IPS-11a (cell line): ENCODE measurements around the gene CCZ1B.
"Not testable (repeated sequence)": the region's sequence is repeated elsewhere in the genome, so short reads cannot be mapped to it uniquely, and the experiment has no call there.

ENCODE experiments used
- H3K4me3 ChIP-seq: one replicate; pipeline ENCODE4 v1.5.1; 2013; ENCODE audit warnings: low read depth, low read length, control low read depth

Gene CCZ1B

DNA sequence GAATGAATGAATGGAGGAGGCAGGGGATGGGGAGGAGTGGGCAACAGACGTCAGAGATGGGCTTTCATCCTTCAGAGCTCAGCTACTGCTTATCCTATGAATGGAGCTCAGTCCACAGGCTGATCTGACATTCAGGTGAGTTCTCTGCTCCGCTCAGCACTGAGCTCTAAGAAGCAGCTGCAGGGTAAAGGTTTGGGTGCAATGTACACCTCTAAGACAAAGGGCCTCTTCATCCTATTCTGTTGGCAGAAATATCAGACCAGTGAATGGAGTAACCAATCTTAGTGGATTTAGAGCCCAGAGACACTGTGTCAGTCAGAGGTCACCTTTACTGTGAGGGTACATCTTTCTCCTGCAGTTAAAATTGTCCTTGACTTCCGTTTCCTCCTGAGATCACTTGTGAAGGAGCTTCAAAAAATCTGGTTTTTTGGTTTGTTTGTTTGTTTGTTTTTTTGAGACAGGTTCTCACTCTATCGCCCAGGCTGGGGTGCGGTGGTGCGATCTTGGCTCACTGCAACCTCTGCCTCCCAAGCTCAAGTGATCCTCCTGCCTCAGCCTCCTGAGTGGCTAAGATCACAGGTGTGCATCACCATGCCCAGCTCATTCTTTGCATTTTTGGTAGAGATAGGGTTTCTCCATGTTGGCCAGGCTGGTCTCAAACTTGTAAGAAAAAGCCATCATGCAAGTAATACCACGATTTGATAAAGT lies 5.1 kb upstream of the CCZ1B start:
- no peak overlapping the region for H3K4me3 ChIP-seq

DNA sequence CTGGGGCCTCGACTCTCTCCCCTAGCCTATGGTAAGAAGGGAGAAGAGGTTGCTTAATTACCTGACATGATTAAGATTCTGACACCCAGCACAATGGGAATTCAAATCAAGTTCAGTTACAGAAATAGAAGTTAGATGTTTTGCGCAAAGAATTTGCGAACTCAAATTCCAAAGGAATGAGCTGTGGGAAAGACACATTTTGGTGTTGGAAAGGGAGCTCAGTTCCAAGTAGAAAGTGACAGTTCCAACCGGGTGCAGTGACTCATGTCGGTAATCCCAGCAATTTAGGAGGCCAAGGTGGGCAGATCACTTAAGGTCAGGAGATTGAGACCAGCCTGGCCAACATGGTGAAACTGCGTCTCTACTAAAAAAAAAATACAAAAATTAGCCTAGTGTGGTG lies 4.0 kb upstream of the CCZ1B start:
- not testable (repeated sequence) for H3K4me3 ChIP-seq

DNA sequence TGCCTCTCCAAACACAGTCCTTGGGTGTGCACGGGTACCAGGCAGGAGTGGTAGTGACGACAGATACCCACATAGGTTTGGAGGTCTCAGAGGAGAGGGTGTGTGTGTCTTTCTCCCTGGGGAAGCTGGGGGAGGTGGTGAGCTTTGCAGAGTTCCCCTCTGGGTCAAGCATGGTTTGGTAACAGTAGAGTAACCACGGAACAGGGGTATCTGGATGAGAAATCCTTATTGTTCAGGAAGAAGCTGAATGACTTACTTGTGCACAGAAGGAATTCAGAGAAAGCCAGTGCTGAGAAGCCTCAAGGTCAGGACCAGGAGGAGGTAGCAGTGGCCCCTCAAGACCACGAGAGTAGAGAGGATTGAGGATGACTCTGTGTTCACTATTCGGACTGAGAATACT lies 3.5 kb upstream of the CCZ1B start:
- not testable (repeated sequence) for H3K4me3 ChIP-seq

DNA sequence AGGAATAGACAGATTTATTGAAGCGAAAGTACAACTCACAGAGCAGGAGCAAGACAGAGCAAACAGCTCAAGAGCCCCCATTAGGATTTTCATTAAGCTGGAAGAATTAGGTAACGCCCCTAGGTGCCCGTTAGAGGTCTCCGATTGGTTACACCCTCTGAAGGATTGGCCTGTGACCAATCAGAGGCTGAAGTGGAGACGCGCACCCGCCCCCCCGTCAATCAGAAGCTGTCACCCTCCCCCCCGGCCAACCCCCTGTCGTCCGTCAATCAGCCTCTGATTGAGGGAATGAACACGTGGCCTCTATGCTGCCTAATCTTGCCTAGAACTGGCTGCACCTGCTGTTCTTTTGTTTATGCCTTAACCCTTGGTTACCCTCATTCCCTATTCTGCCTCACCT lies 1.1 kb upstream of the CCZ1B start:
- not testable (repeated sequence) for H3K4me3 ChIP-seq

DNA sequence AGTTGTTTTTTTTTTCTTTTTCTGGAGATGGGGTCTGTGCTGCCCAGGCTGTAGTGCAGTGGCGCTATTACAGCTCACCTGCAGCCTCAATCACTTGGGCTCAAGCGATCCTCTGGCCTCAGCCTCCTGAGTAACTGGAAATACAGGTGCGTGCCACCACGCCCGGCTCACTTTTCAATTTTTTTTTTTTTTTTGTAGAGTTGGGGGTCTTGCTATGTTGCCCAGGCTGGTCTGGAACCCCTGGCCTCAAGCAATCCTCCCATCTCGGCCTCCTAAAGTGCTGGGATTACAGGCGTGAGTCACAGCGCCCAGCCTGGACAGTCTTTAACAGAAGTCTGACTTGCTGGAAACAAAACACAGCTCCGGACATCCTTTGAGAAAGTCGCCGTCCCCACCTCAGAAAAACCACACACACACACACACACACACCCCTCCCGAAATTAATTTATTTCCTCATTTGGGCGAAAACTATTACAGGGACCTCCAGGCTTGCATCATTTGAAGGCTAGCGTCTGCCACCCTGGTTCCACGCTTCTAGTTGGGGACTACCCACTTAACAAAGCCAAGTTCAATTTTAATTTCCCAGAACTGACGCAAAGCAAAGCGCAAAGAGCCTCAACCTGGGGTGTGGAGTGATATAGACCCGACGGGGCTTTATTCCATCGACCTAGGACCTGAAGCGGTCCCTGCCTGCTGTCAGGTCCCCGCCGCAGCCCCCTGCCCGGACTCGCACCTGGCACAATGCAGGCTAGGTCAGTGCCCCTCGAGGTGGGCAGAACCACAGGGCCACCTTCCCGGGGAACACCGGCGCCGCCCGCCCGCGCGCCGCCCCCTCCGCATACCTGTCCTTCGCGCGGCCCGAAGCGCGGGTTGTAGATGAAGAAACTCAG lies 594 bp downstream of the CCZ1B start:
- H3K4me3 ChIP-seq = not testable (repeated sequence)

DNA sequence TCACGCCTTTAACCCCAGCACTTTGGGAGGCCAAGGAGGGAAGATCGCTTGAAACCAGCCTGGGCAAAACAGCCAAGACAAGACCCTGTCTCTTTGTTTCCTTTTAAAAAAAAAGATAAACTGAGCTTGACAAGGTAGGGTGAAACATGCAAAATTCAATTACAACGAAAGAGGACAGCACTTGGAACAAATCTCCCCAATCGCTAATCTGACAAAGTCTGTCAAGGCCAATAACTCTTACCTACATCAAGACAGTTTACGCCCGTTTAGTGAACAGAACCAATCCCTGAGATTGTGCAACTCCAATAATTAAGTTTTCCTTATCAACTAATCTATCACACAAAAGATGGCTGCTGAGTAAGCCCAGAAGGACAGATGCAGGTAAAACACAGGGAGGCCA lies 4.5 kb downstream of the CCZ1B start:
- not testable (repeated sequence) for H3K4me3 ChIP-seq

DNA sequence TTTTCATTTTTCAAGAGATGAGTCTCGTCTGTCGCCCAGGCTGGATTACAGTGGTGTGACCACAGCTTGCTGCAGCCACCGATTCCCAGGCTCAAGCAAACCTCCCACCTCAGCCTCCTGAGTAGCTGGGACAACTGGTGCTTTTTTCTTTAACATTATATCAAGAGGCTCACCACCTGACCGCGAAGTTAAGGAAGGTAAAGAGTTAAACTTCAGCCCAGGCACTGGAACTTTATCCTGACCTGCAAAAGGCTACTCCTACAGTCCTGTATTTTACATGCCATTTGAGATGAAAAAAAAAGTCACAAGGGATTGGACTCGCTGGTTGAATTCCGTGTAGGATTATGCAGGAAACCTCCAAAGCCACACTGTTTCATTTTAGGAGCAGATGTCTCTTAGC lies 10.6 kb downstream of the CCZ1B start:
- H3K4me3 ChIP-seq = not testable (repeated sequence)

DNA sequence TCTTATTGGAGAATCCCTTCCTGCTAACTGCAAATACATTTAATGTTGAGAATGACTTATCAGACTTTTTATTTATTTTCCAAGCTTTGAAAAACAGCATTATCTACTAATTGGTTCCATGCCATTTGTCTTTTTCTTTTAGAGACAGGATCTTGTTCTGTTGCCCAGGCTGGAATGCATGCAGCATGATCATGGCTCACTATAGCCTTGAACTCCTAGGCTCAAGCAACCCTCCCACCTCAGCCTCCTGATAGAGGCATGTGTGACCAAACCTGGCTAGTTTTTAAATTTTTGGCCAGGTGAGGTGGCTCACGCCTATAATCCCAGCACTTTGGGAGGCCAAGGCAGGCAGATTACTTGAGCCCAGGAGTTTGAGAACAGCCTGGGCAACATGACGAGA lies 13.1 kb downstream of the CCZ1B start:
- not testable (repeated sequence) for H3K4me3 ChIP-seq

DNA sequence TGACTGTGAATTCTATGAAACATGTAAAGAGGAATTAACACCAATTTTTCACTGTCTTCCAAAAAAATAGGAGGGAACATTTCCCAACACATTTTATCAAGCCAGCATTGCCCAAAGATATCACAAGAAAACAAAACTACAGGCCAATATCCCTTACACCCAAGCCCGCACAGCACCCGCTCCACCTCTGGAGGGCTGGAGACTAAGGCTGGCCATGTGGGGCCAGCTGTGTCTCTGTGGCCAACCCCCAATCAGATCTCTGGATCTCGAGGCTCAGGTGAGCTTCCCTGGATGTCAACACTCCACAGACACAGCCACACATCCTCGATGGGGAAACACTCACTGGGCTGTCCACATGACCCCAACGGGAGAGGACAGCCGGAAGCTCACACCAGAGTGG lies 18.1 kb downstream of the CCZ1B start:
- H3K4me3 ChIP-seq = not testable (repeated sequence)

DNA sequence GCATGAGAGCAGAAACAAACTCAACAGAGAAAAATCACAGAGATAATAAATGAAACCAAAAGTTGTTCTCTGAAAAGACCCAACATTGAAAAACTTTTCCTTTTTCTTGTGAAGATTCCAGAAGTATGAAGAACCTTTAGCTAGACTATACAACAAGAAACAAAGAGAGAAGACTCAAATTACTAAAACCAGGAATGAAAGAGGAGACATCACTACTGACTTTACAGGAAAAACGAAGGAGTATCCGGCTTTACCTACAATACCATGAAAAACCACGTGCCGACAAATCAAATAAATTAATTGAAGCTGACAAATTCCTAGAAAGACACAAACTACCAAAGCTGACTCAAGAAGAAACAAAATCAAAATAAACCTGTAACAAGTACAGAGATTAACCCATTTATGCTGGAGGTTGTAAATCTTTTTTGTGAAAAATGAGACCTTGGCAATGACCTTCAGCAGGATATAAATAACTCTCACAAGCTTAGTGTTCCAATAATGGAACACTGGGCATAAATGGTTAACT lies 18.6 kb downstream of the CCZ1B start:
- not testable (repeated sequence) for H3K4me3 ChIP-seq

DNA sequence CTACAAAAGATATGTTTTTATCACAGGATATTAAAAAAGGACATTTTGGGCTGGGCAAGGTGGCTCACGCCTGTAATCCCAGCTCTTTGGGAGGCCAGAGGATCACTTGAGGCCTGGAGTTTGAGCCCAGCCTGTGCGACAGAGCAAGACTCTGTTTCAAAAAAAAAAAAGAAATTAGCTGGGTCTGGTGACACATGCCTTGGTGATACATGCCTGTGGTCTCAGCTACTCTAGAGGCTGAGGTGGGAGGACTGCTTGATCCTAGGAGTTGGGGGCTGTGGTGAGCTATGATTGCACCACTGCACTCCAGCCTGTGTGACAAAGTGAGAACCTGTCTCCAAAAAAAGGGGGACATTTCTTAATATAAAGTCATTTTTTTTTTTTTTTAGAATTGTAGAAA lies 25.7 kb downstream of the CCZ1B start:
- H3K4me3 ChIP-seq = not testable (repeated sequence)

DNA sequence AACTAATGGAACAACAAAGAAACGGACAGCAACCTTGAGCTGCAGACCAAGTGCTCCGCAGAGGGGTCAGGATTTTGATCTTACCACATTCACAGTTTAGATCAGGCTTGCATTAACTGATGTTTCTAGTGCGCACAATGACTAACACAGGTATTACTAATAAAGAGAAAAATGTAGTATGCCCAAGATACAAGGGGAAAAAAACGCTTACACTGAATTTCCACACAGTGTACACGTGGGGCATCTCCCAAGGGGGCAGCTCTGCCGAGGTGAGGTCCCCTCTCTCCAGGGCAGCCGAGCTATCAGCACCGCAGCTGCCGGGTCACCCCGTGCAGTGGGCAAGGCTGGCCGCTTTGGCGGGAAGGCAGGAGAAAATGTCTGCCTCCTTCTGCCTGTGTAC lies 26.2 kb downstream of the CCZ1B start:
- not testable (repeated sequence) for H3K4me3 ChIP-seq

DNA sequence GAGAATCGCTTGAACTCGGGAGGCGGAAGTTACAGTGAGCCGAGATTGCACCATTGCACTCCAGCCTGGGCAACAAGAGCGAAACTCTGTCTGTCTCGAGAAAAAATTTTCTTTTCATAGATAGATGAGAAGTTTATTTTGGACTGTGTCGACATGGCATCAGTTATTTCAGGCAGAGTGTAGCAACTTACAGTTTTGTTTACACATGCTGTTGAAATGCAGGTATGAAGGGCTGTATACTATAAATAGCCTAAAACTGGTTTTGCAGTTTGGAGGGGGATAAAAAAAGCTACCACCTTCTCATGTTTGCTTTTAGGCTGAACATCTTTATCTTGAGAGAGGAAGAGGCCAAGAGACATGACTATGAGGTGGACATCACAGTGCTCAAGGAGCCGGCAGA lies 28.0 kb downstream of the CCZ1B start:
- H3K4me3 ChIP-seq = not testable (repeated sequence)

DNA sequence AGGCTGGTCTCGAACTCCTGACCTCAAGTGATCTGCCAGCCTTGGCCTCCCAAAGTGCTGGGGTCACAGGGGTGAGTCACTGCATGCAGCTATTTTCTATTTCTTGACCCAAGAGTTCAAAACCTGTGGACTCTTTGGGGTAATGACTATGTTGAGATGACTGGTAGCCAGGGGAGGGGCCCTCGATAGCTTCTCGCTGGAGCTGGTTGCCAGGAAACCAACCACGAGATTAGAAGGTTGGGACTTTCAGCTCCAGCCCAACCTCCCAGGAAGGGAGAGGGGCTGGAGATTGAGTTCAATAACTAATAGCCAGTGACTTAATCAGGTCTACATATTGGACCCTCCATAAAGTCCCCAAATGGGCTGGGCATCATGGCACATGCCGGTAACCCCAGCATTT lies 28.9 kb downstream of the CCZ1B start:
- not testable (repeated sequence) for H3K4me3 ChIP-seq

DNA sequence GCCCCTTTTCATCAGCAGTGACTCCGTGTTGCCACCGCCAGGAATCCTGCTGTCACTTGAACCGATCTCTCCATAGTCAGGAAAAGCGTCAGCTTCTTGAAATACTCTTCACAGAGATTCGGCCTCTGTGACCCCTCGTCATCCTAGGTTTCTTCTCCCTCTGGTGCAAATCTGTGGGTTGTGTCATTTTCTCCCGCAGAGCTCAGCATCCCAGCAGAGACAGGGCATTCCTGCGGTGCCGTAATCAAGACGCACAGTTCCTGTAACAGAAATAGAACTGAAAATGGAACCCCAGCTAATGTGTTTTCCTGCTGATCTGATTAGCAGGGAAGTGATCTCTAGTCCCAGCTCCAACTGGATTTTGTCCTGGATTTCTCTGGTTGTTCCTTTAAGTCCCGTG lies 31.8 kb downstream of the CCZ1B start:
- not testable (repeated sequence) for H3K4me3 ChIP-seq

DNA sequence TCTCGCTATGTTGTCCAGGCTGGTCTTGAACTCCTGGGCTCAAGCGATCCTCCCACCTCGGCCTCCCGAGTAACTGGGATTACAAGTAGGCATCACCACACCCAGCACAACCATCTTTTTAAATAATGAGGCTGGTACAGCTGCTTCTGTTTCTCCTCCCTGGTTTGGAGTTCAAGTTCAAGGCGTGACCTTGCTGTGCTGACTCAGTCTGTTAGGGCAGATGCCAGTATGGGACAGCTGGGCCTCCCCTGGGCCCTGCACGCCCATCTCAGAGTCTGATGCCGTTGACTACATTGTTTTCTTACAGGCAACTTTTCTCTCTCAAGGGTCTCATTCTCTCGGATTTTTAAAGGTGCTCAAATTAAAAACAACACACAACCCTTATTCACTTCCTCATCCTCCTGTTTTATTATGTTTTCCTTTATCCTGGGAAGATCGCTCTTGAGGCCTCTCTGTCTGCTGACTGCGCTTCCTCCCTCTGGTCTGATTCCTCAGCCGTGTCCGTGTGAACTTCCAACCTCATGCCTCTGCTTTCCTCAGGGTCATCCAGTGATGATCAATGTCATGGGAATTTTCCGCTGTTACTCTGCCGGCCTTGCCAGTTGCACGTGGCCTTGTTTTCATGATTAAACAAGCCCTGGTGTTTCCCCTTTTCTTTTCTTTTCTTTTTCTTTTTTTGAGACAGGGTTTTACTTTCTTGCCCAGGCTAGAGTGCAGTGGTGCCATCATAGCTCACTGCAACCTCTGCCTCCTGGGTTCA lies 33.8 kb downstream of the CCZ1B start:
- not testable (repeated sequence) for H3K4me3 ChIP-seq

DNA sequence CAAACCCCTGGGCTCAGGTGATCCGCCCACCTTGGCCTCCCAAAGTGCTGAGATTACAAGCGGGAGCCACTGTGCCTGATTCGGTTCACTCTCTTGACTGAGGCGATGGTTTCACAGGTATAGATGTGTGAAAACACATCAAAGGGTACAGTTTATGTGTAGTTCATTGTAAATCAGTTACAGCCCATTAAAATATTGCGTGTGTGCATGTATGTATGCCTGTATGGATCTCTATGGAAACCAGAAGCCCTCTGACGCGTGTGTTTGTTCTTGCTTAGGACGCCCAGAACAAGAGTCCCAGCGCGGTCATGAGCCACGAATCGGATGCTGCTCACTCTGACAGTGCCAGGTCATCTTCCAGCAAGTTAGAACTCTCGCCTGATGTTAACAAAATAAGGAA lies 36.7 kb downstream of the CCZ1B start:
- H3K4me3 ChIP-seq = not testable (repeated sequence)

DNA sequence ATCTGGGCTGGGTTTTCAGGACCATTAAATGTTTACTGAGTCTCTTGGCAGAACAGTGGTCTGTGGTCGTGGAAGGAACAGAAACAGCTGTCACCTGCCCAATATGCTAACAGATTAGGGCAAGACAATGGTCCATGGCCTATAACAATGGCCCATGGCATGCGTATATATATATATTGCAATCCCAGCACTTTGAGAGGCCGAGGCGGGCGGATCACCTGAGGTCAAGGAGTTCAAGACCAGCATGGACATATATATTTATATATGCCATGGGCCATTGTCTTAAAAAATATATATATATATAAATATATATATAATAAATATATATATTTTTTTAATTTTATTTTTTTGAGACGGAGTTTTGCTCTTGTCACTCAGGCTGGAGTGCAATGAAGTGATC lies 44.5 kb downstream of the CCZ1B start:
- not testable (repeated sequence) for H3K4me3 ChIP-seq

DNA sequence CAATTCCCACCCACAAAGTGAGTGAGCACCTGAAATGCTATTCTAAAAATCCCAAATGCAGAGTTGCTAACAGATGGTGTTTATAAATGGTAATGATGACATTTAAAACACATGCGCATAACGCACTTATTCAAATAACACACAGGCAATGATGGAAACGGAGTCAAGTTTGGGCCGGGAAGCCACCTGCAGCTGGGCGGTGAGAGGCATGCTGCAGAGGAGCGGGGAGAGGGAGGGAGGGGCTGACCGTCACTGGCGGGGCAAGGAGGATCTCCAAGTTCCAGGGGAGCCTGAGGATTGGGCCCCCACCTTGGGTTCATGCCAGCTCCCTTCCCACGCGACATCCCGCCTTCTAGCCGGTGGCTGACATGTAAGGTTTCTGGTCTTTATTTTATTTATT lies 64.9 kb downstream of the CCZ1B start:
- not testable (repeated sequence) for H3K4me3 ChIP-seq

DNA sequence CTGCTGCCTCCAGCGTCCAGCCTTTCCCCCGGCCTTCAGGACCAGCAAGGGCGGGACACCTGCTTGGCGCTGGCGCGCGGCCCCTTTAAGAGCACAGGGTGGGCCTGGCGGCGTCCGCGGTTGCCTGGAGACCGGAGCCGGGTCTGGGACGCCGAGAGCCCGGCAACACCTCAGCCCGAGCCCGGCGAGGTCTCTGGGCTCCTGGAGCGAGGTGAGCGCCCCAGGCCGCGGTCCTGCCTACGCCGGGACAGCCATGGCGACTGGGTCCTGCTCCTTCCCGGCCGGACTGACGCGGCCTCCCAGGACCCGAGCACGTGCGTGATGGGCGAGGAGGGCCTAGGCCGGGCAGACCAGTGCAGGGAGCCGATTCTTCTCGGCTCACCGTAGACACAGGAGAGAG lies 72.1 kb downstream of the CCZ1B start, which contains the start of gene RSPH10B2:
Gene RSPH10B2, plus strand, starts transcription at position 140 of the 400 bp plus-strand sequence. CDS start 3,575 bp downstream, outside the sequence.
- not testable (repeated sequence) for H3K4me3 ChIP-seq

DNA sequence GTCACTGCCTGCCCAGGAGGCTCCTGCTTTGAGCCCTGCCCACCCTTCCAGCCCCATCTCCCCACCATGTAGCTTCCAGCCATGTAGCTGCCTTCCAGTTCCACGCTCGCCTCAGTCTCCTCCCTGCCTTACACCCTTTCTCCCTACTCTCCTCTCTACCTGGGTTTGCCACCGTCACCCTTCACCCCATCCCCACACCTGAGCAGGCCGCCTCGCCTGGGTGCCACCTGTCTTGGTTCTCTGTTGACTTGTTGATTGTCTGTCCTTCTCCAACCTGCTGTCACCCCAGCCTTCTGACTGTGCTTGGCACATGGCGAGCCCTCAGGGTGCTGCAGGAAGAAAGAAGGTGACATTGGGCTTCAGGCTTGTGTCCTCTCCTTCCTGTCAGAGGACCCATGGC lies 75.9 kb downstream of the CCZ1B start:
- H3K4me3 ChIP-seq = not testable (repeated sequence)
